Kidney tubule cell (primary cell): ENCODE measurements around the gene SEC14L2.
"Not testable (repeated sequence)": the region's sequence is repeated elsewhere in the genome, so short reads cannot be mapped to it uniquely, and the experiment has no call there.

Source experiments
- DNase-seq: peaks from one replicate; pipeline ENCODE4 v3.0.0-alpha.2; 2018; ENCODE audit warnings: low spot score

The SEC14L2 gene

DNA sequence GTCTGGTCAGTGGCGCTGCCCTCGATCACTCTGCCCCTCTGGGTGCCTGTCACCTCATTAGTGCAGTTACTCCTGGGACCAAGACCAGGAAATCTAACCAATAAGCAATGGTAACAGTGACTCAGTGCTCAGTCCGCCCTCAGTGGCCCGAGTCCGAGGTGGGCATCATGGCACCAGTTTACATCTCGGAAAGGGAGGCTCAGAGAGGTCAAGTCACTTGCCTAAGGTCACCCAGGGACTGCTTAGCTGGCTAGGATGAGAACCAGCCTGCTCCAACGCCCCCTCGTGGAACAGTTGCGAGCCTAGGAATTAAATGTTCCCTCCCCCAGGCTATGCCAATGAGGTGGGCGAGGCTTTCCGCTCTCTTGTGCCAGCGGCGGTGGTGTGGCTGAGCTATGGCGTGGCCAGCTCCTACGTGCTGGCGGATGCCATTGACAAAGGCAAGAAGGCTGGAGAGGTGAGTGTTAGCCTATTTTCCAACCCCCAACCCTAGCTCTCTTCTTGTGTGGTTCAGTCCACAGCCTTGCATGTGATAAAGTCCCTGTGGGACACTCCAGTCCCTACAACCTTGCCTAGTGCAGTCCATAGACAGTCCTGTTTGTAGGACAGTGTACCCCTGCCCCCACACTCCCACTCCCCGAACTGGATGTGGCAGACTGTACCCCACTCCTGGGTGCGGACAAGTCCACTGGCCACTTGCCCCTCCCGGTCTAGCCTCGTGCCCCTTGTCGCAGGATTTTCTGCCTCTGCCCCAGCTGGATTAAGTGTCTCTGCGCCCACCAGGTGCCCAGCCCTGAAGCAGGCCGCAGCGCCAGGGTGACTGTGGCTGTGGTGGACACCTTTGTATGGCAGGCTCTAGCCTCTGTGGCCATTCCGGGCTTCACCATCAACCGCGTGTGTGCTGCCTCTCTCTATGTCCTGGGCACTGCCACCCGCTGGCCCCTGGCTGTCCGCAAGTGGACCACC lies 29.9 kb downstream of the SEC14L2 start:
- DNase-seq: peak; percentile 92

DNA sequence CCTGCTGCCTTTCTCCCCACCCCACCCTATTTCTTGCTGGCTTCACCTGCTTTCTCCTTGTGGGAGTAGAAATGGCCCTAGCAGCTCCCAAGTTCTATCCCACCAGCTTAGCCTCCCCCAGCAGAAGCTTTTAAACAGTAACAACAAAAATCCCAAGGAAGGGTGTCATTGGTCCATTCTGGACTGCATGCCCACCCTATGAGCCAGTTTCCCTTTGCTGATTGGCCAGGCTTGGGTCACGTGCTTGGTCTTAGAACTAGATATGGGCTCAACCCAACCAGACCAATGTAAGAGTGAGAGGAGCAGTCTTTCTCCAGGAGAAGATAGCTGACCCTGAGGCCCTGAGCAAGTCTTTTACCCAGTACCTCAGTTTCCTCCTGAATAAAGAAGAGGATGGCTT lies 31.1 kb downstream of the SEC14L2 start:
- DNase-seq: no peak

DNA sequence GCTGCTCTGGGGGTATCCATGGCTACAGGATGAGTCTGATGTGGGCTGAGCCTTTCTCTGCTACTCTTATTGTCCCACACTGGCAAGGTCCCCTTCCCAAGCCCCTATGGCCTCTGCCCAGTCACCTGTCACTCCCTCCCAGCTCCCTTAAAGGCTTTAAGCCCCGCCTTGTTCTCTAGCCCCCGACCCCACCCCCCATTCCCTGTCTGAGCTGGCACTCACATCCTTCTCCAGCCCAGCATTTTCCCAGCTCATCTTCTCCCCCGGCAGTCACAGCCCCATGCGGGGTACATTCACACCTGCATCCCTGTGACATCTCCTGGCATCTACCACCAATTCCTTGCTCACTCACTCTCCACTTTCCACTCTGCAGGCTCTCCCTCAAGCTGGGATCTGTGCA lies 33.1 kb downstream of the SEC14L2 start:
- no peak for DNase-seq

DNA sequence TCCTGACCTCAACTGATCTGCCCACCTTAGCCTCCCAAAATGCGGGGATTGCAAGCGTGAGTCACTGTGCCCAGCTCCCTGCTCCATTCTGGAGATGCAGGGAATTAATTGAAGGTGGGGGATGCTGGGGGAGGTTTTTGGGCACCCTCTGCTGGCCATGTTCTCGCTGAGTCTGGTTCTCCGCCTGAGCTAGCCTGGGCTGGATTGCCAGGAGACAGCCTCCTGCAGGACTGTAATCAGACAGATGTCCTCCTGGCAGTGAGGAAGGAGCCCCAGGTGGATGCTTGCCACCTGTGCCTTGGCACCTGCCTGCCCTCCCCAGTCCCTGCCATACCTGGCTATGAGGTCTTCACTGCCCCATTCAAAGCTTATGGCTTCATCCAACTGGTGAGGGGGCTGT lies 34.1 kb downstream of the SEC14L2 start:
- DNase-seq: no peak

DNA sequence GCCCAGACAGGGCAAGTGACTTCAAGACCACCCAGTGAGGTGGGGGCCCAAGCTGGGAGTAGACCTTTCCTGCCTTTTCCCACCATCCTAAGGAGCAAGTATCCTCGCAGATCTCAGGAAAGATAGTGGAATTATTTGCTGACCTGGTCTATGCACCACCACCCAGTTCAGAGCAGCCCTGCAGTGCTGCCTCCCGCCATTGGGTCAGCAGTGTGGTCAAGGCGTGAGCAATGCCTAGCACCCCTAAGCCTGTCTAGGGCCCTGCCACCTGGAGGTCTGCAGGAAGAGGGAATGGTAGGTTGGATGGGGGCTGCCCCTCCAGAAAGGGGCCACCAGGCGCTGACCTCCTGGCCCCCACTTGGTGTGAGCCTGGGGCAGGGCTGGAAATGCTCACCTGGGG lies 35.3 kb downstream of the SEC14L2 start:
- DNase-seq: no peak

DNA sequence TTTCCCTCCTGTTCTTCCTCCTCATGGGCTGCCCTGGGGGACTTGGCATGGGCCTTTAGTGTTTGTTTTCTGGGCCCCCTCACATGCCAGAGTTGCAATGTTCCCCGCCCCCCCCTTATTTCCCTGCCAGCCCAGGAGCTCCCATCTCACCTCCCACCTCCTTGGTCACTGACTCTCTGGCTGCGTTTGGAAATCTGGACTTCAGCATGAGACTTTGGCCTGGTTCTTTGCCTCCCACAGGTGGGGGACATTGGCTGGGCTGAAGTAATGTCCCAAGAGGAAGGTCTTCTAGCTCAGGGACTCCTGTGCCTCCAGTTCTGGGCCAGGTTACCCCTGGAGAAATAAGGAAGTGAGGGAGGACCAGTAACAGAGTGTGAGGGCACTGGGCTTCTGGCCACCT lies 35.7 kb downstream of the SEC14L2 start:
- no peak for DNase-seq

DNA sequence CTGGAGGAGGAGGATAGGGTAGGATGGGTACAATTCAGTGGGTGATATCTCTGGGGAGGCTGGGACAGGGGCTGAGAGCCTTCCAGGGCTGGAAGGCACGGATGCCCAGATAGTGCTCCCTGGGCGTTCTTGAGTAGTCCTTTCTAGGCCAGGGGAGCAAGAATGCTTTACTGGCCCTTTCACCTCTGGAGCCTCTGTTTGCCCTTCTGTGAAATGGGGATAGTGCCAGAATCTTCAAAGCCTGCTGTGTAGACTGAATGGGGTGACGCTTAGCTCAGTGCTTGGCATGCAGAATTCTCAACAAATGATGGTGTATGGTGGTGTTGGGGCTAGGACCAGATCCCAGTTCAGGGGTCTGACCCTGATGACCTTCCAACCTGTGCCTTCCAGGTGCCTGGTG lies 36.4 kb downstream of the SEC14L2 start:
- no peak for DNase-seq

DNA sequence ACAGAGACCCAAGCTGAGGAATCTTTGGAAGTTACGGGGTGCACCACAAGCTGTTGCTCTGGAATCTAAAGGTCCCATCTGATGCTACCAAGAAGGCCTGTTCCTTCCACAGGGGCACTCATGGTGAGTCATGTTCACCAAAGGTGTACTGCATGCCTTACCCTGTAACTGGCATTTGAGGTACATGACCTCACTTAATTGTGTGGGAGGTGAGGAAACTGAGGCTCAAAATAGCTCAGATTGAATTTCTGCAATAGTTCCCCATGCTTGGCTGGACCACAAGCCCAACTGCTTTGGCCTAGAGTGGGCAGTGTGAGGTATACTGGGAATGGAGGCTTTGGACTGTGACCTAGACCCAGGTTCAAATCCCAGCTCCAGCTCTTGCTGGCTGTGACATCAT lies 37.0 kb downstream of the SEC14L2 start:
- peak; percentile 27 for DNase-seq

DNA sequence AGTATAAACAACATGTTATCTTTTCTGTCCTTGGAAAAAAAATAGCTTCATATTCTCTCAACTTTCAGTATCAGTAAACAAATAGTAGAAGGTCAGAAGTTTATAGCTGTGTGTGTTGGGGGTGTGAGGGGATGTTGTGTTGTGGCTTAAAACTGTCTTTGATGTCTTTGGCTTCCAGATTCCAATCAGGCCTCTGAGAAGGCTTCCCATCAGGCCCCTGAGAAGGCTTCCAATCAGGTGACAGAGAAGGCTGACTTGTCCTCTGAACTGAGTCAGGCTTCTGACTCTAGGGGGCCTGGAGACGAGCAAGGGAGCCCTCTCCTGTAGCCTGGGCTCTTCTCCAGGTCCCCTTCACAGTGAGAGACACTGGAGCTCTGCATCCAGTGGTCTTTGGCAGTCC lies 38.0 kb downstream of the SEC14L2 start:
- no peak for DNase-seq

DNA sequence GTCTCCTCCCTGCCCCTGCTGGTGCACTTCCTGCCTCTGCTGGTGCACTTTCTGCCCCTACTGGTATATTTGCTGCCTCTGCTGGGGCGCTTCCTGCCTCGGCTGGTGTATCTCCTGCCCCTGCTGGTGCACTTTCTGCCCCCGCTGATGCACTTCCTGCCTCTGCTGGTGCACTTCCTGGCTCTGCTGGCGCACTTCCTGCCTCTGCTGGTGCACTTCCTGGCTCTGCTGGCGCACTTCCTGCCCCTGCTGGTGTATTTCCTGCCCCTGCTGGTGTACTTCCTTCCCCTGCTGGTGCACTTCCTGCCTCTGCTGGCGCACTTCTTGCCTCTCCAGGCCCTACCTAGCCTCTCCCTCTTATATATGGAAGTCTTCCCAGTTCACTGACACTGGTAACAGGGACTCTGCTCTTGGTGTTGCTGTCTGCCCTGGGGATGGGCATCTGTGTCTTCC lies 38.9 kb downstream of the SEC14L2 start:
- no peak for DNase-seq

DNA sequence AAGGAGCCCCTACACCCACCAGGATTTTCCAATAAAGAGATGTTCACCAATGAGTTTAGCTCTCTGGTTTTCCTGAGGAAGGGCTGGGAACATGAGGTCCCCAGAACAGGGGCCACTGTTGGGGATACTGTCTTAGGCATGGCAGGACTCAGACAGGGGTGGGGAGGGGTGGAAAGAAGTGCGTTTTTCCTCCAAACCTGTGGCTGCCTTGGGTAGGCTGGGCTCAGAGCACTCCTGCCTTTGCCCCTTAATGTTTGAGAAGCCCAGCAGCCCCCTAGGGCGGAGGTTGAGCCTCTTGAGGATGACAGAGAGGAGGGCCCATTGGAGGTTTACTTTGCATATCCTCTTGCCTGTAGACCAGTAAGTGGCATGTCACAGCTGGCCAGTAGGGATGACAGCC lies 39.4 kb downstream of the SEC14L2 start:
- DNase-seq: no peak

DNA sequence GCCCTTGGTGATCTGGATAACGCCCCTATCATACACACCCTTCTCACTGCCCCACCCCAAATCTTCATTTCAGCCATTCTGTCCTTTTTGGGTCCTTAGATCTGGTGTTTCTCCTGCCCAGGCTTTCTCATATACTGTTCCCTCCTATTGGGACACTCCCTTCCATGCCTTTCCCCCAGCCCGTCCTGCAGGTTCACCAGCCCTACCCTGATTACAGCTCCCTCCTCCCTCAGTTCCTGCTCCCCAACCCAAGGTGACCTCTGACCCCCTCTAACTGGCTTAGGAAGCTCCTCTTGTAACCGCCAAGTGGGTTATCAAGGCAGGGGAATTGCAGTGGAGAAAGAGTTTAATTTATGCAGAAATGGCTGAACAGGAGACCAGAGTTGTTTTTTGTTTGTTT lies 41.7 kb downstream of the SEC14L2 start:
- no peak for DNase-seq

DNA sequence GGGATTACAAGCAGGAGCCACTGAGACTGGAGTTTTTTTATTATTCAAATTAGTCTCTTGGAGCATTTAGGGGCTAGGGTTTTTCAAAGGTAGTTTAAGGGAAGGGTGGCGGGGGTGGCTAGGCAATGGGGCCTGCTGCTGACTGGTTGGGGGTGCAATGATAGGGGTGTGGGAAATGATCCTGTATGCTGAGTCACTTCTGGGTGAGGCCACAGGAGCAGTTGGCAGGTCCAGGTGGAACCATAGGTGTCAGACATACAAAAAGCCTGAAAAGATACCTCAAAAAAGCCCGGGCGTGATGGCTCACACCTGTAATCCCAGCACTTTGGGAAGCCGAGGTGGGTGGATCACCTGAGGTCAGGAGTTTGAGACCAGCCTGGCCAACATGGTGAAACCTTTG lies 42.4 kb downstream of the SEC14L2 start:
- DNase-seq: no peak

DNA sequence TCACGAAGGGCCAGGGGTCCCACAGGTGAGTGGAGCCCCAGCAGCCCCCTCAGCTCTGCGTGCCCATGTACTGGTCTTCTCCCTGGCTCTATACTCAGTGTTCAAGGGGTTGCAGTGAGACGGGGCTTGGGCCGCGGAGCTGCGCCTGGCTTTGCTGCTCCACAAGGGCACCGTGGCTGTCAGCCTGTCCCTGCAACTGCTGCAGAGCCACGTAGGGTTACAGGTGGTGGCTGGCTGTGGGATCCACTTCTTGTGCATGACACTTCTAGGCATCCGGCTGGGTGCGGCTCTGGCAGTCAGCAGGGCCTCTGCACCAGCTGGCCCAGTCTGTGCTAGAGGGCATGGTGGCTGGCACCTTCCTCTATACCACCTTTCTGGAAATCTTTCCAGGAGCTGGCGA lies 43.0 kb downstream of the SEC14L2 start:
- DNase-seq: no peak

DNA sequence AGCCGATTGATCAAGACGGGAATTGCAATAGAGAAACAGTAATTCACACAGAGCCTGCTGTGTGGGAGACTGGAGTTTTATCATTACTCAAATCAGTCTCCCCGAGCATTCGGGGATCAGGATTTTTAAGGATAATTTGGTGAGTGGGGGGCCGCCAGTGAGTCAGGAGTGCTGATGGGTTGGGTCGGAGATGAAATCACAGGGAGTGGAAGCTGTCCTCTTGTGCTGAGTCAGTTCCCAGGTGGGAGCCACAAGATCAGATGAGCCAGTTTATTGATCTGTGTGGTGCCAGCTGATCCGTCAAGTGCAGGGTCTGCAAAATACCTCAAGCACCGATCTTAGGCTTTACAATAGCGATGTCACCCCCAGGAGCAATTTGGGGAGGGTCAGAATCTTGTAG lies 44.3 kb downstream of the SEC14L2 start:
- no peak for DNase-seq

DNA sequence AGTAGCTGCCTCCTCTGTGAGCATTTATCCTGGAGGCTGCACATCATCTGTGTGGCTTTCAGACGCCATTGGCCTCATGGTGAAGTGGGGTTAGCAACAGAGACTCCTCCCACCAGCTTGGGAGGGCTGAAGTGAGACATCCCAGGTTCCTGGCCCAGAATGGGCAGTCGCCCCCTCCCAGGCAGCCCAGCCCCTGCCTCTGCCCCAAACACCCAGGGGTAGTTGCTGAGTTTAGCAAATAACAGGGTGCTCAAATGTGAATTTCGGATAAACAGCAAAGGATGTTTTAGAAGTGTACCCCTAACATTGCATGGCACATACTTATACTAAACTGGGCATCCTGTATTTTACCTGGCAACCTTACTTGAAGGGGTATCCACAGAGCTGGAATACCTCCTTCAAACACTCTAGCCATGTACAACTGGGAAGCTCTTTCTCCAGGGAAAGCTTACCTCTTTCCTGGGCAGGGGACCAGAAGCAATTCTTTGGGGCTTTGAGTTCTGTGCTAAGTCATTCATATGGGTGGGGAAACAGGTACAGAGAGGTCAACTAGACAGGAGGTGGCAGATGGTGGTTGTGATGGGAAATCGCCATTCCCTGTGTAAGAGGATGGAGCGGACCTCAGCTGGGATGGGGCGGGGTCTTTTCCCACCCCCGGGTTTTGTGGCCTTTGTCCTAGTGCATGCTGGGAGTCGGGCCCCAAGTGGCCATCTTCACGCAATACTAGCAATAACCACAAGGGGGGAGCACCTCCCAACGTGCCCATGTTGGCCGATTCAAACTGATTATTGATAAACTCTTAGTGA lies 48.0 kb downstream of the SEC14L2 start:
- peak; percentile 65 for DNase-seq

DNA sequence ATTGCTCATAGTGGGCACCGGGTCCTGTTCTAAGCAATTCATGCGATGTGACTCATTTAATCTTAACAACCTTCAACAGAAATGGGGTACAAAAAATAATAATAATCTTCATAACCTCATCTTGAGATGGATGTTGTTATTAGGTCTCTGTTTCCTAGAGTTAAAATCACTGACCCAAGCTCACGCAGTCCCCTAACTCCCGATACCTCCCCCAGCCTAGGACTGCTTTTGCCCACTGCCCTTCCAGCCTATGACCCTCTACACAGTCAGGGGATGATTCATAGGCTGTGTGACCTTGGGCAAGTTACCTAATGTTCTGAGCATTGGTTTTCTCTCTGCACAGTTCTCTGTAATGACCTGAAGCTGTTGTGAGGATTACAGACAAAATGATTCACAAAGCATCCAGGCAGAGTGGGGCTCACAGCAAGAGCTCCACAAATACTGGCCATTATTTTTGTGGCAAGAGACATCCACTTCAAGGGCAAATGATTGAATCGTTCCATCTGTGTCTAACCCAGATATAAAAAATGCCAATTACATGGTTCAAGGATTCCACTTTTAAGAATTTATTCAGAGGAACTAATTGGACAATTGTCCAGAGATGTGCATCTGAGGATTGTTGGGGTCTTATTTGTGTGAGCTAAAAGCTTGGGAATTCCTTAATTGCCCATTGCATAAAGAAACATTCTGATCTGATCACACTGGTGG lies 48.8 kb downstream of the SEC14L2 start:
- DNase-seq: peak; percentile 47

DNA sequence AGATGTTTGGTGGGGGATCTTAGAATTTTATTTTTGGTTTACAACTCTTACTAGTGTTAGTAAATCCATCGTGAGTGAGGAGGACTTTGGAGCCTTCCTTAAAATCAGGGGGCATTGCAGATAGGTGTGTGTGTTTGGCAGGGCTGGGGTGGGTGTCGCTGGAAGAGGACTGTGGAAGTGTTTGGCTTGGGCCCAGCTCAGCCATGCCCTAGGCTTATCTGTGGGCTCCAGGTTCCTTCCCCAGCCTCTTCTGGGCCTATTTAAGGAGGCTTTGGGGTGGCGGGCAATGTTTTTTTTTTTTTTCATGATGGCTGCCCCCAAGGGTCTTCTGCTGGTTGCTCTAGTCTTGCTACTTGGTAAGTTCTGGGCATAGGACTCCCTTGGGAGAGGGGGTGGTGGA lies 50.8 kb downstream of the SEC14L2 start:
- DNase-seq: no peak

DNA sequence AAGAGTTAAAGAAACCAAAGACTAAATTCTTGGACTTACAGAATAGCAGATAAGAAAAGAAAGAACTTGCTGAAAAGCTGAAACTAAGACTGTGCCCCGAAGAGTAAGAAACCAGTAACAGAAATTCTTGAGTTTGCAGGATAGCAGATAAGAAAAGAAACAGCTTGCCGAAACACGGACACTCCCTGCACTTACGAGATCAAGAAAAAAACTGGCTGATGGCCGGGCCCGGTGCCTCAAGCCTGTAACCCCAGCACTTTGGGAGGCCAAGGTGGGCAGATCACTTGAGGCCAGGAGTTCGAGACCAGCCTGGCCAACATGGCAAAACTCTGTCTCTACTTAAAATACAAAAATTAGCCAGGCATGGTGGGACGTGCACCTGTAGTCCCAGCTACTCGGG lies 54.7 kb downstream of the SEC14L2 start:
- not testable (repeated sequence) for DNase-seq

DNA sequence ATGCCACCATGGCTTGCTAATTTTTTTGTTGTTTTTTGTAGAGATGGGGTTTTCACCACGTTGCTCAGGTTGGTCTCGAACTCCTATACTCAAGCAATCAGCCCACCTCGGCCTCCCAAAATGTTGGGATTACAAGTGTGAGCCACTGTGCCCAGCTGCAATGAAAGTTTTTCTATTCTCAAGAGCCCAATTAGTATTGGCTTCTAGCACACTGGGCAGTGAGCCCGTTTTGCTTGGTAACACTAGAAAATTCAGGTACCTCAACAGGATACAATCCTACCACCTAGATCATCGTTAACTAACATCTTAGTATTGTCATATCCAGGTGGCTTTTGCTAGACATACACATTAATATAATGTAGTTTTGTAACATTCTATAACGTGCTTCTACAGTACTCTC lies 56.0 kb downstream of the SEC14L2 start:
- no peak for DNase-seq

DNA sequence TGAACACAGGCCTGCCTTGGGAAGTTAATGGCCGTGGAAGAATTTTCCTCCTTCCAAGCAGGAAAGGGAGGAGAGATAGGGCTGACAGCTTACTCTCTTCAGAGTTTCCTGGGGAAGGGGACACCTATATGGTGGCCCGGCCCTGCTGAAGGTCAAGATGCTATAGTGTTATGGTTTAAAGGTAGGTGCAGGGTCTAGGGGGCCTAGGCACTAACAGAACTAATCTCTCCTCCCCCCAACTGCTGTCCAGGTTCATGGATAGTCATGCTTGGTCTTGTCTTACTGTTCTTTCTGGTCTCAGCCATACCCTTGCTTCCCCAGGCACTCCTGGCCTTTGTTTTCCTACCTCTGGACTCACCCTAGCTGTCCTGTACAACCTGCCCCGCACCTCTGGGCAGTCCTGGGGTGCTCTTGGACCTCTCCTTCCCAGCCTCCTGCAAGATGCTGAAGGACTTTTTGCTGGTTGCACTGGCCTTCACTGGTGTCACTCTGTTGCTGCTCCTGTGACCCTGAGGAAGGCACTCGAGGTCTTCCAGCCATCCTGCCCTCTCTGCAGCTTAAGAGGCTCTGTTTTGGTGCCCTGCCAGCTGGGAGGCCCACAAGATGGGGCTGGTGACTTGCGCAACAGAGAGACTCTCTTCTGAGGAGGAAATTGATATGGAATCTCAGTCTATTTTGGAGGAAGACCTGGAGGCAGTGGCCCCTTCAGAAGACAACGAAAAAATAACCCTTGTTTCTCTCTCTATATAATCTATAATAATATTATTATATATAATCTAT lies 57.1 kb downstream of the SEC14L2 start:
- no peak for DNase-seq
